ENCODE measurements around the gene SERPINA7. TPM values are rescaled to one million over a fixed set of nuclear protein-coding genes. Genes with fewer than 3 reads are reported as not detected.
"Not testable (repeated sequence)": the region's sequence is repeated elsewhere in the genome, so short reads cannot be mapped to it uniquely, and the experiment has no call there.

The SERPINA7 gene
- total RNA-seq, 1 donor from 2014 or later = not detected

GRCh38 chrX:106022238-106022637 is 16.3 kb downstream of the SERPINA7 start:
- Mint-ChIP-seq H3K27ac (no peak overlapping the region), H3K9me3 (ENCODE audit: low read depth) (peaks cover 36% of the 10 kb centered on the region), H3K36me3 (ENCODE audit: insufficient read depth) (no peaks in the 10 kb centered on the region), H3K4me1 (ENCODE audit: low read depth) (no peaks in the 10 kb centered on the region), H3K4me3 (ENCODE audit: low read depth) (no peak overlapping the region), H3K27me3 (no peaks in the 10 kb centered on the region)
- DNase-seq (ENCODE audit: low spot score, unreplicated experiment) = no peak
- no peak for TF ChIP-seq CTCF (IDR thresholded peaks at IDR 0.05; ENCODE audit: unreplicated experiment)

GRCh38 chrX:106014119-106014775 is 24.3 kb downstream of the SERPINA7 start:
- no peak overlapping the region for H3K4me3 Mint-ChIP-seq (ENCODE audit: low read depth)
- H3K4me1 Mint-ChIP-seq (ENCODE audit: low read depth) = no peaks in the 10 kb centered on the region
- H3K27ac Mint-ChIP-seq = no peak overlapping the region
- H3K9me3 Mint-ChIP-seq (ENCODE audit: low read depth) = peaks cover 44% of the 10 kb centered on the region
- TF ChIP-seq CTCF (IDR thresholded peaks at IDR 0.05; ENCODE audit: unreplicated experiment) = no peak
- no peak for DNase-seq (ENCODE audit: low spot score, unreplicated experiment)
- H3K27me3 Mint-ChIP-seq = no peaks in the 10 kb centered on the region
- H3K36me3 Mint-ChIP-seq (ENCODE audit: insufficient read depth) = no peaks in the 10 kb centered on the region

- Mint-ChIP-seq H3K4me3 (ENCODE audit: low read depth) (no peak overlapping the region), H3K4me1 (ENCODE audit: low read depth) (no peaks in the 10 kb centered on the region), H3K27me3 (no peaks in the 10 kb centered on the region), H3K27ac (no peak overlapping the region), H3K36me3 (ENCODE audit: insufficient read depth) (no peaks in the 10 kb centered on the region), H3K9me3 (ENCODE audit: low read depth) (peaks cover 49% of the 10 kb centered on the region)
- DNase-seq (ENCODE audit: low spot score, unreplicated experiment) = no peak
- TF ChIP-seq CTCF (IDR thresholded peaks at IDR 0.05; ENCODE audit: unreplicated experiment) = no peak
These were observed 29.4 kb downstream of the SERPINA7 start for GRCh38 chrX:106009145-106009544.

GRCh38 chrX:106007815-106008214 is 30.7 kb downstream of the SERPINA7 start:
- Mint-ChIP-seq H3K4me3 (ENCODE audit: low read depth) (no peak overlapping the region), H3K27ac (no peak overlapping the region), H3K27me3 (no peaks in the 10 kb centered on the region), H3K36me3 (ENCODE audit: insufficient read depth) (no peaks in the 10 kb centered on the region), H3K4me1 (ENCODE audit: low read depth) (no peaks in the 10 kb centered on the region), H3K9me3 (ENCODE audit: low read depth) (peaks cover 51% of the 10 kb centered on the region)
- no peak for DNase-seq (ENCODE audit: low spot score, unreplicated experiment)
- TF ChIP-seq CTCF (IDR thresholded peaks at IDR 0.05; ENCODE audit: unreplicated experiment) = no peak

GRCh38 chrX:106005684-106006083 is 32.8 kb downstream of the SERPINA7 start:
- Mint-ChIP-seq H3K9me3 (ENCODE audit: low read depth) (peaks cover 47% of the 10 kb centered on the region), H3K4me1 (ENCODE audit: low read depth) (no peaks in the 10 kb centered on the region), H3K36me3 (ENCODE audit: insufficient read depth) (no peaks in the 10 kb centered on the region), H3K4me3 (ENCODE audit: low read depth) (no peak overlapping the region), H3K27ac (no peak overlapping the region), H3K27me3 (no peaks in the 10 kb centered on the region)
- no peak for DNase-seq (ENCODE audit: low spot score, unreplicated experiment)
- no peak for TF ChIP-seq CTCF (IDR thresholded peaks at IDR 0.05; ENCODE audit: unreplicated experiment)

GRCh38 chrX:106000609-106001008 is 37.9 kb downstream of the SERPINA7 start:
- H3K9me3 Mint-ChIP-seq (ENCODE audit: low read depth) = peaks cover 61% of the 10 kb centered on the region
- not testable (repeated sequence) for H3K4me3 Mint-ChIP-seq (ENCODE audit: low read depth); H3K4me1 Mint-ChIP-seq (ENCODE audit: low read depth); H3K27me3 Mint-ChIP-seq; H3K27ac Mint-ChIP-seq; H3K36me3 Mint-ChIP-seq (ENCODE audit: insufficient read depth); DNase-seq (ENCODE audit: low spot score, unreplicated experiment)

All from progenitor cell of endocrine pancreas (in vitro differentiated cells).